GM10847 (cell line): ENCODE data around the gene CCDC127.

Experiments
- POLR2A ChIP-seq: IDR thresholded peaks from 2 replicates; pipeline ENCODE4 v1.6.1; 2011; ENCODE audit not compliant: insufficient read length; ENCODE audit errors: extremely low read depth

Gene CCDC127

DNA sequence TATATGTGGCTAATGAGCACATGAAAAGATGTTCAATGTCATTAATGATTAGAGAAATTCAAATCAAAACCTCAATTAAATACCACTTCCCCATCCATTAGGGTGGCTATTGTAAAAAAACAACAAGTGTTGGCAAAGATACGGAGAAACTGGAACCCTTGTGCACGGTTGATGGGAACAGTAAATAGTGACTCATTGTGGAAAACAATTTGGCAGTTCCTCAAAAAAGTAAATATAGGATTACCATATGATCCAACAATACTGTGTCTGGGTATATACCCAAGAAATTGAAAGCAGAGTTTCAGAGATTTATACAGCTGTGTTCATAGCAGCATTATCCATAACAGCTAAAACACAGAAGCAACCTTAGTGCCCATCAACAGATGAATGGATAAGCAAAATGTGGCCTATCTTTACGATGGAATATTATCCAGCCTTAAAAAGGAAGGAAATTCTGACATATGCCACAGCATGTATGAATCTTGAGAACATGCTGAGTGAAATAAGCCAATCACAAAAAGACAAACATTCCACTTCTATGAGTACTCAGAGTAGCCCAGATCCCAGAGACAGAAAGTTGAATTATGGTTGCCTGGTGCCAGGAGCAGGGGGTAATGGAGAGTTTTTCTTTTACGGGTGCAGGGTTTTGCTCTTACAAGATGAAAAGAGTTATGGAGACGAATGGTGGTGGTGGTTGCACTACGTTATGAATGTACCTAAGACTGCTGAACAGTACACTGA is 68.0 kb downstream of the CCDC127 start:
- TF ChIP-seq POLR2A, result no peak

DNA sequence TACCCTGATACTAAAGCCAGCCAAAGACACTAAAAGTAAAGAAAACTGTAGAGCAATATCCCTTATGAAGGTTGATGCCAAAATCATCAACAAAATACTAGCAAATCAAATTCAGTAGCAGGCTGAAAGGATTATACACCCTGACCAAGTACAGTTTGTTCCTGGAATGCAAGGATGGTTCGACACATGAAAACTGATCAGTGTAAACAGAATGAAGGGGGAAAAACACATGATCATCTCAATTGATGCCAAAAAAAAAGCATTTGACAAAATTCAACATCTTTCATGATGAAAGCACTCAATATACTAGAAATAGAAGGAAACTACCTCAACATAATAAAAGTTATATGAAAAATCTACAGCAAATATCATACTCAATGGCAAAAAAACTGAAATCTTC is 70.2 kb downstream of the CCDC127 start:
- TF ChIP-seq POLR2A, result no peak
